SK-N-MC (cell line): ENCODE measurements around the gene TMEM129.

Experiments
- EZH2 ChIP-seq: fragments of 200-600 bp; sonication (generic); IDR thresholded peaks from one replicate; pipeline ENCODE4 v1.6.1; 2017; ENCODE audit warnings: antibody characterized with exemption
- FOXP2 ChIP-seq: optimal IDR thresholded peaks from 2 replicates; pipeline ENCODE3; 2011; ENCODE audit warnings: mild to moderate bottlenecking, moderate library complexity; ENCODE audit not compliant: insufficient read depth; ENCODE audit errors: extremely low read length, control extremely low read depth
- POLR2AphosphoS5 ChIP-seq: IDR thresholded peaks from 2 replicates; pipeline ENCODE4 v1.6.1; 2012; ENCODE audit warnings: mild to moderate bottlenecking, low read depth, low read length, borderline replicate concordance

DNA sequence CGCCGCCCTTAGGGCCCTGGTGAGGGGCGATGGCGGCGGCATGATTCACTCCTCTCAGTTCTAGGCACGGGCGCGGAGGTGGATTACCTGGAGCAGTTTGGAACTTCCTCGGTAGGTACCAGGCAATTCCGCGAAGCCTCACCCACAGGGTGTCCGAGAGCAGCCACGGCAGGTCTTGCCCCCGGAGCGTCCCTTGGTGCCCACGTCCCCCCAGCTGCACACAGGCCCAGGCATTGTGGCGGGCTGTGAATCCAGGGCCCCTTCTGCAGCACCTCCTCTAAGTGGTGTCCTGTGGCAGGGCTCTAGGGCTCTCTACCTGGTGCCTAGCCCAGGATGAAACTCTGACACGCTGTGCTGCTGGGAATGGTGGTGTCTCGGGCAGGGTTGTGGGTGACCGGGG lies 14.1 kb upstream of the TMEM129 start:
- TF ChIP-seq POLR2AphosphoS5 (no peak), EZH2 (no peak), FOXP2 (no peak)
